GM18873 (cell line): Measurements from ENCODE around the gene GRAMD2B.

Experiments used
- ATAC-seq: cut with Tn5 transposase; IDR thresholded peaks from one replicate; pipeline ENCODE4 v1.9.1; 2021; ENCODE audit warnings: mild to moderate bottlenecking, moderate library complexity, moderate number of reproducible peaks; ENCODE audit not compliant: unreplicated experiment, low FRiP score

GRAMD2B gene

GRCh38 chr5:126526493-126526892 is 103.3 kb downstream of the GRAMD2B start:
- no peak for ATAC-seq

GRCh38 chr5:126527158-126527557 is 103.9 kb downstream of the GRAMD2B start:
- no peak for ATAC-seq

DNA sequence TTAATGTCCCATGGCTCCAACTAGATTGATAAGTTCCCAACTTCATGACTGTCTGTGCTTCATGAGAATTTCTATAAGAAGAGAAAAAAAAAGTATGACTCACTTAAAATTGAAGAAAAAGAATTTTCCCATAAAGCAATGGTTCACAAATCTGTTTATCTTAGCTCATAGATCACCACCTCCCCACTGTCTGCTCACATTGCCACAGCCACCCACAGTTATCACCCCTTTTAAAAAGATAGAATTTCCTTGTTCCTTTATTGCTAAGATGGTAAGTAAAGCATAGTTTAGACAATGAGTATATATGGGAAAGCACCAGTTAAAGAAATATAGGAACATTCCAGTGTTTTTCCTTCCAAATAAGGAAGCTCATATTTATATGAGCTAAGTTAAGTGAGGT is 104.7 kb downstream of the GRAMD2B start:
- no peak for ATAC-seq

DNA sequence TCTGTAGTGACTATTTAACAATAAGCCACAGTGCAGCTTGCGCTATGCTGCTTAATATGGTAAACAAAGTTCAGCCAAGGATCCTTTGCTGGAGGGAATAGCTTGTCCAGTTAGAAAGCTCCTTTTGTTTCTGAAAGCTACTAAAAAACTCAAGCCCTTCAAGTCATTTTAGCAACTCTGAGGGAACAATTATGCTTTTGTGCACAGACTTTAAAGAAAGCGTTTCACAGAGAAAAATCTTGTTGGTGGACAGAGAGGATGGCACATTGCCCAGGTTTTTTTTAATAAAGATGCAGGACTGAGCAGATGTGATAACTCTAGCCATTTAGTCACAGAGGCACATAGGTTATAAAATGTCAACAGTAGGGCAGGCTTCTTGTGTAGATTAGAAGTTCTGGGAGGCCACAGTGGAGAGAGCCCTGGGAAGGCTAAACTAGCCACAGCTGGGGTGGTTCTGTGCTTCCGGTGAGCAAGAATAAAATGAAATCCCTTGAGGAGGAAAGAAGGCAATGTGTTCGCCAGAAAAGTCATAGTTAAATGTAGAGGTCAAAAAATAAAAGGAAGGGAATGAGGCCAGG is 108.4 kb downstream of the GRAMD2B start:
- ATAC-seq: no peak

DNA sequence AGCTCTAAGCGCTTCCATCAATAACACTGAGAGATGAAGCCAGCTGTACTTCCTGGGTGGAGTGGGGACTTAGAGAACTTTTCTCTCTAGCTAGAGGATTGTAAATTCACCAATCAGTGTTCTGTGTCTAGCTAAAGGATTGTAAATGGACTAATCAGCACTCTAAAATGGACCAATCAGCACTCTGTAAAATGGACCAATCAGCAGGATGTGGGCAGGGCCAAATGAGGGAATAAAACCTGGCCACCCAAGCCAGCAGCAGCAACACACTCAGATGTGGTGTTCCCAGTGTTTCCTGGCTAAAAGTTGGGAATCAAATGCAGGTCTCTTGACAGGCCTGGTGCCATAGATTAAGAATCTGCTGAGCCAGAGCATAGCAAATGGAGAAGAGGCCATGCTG is 111.3 kb downstream of the GRAMD2B start:
- no peak for ATAC-seq

GRCh38 chr5:126535856-126536545 is 112.8 kb downstream of the GRAMD2B start:
- no peak for ATAC-seq

DNA sequence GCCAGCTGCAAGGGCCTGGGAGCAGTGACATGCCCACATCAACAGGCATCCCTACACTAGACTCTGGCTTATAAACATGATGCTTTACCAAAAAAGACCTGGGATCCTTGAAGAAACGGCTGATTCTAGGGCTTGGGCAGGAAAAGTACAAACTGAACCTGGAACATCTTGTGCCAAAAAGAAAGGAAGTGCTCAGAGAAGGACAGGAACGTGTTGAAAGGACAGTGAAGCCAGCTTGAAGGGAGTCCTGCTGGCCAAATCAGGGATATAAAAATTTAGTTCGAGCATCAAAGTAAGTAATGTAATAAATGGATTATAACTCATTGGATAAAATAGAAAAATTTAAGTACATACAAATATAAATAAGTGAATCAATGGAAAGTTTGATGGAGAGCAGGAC is 113.7 kb downstream of the GRAMD2B start:
- no peak for ATAC-seq

DNA sequence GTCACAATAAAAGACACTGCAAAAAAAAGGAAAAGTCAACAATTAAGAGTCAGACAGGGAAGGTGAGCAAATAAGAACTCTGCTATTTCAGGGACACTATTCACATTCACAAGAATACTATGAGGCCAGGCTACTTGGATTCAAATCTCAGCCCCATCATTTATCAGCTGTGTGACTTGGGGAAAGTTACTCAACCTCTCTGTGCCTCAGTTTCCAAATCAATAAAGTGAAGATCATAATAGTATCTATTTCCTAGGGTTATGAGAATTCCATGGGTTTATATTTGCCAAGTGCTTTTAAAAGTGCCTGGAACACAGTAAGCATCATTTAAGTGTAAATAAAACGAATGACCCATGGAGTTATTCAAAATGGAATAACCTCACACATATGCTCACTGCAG is 115.4 kb downstream of the GRAMD2B start:
- no peak for ATAC-seq

DNA sequence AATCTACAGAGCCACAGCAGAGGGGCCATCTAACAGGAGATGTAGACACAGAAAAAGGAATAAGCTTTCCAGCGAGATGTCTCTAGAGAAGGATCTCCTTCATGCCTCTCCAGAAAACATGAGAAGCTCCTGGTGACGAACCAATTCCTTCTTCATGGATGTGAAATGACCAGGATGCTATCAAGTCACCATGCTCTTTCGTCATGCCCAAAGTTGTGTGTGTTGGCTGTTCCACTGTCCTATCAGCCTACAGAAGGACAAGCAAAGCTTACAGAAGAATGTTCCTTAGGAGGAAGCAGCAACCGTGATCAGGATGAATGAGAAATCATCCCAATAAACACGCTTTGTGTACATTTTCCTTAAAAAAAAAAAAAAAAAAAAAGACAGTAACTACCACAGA is 117.4 kb downstream of the GRAMD2B start:
- ATAC-seq: no peak

DNA sequence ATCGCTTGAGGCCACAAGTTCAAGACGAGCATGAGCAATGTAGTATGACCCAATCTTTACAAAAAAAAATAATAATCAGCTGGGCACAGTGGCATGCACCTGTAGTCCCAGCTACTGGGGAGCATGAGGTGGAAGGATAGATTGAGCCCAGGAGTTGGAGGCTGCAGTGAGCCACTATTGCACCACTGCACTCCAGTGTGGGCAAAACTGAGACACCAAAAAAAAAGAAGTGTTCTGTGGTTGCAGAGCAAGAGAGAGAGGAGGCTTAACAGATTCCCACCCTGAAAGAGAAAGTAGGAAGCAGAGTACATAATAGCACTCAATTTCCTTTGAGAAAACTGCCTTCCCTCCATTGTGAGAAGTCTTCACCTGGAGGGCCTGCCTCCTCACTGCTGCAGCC is 119.2 kb downstream of the GRAMD2B start:
- ATAC-seq: no peak

GRCh38 chr5:126543009-126543408 is 119.8 kb downstream of the GRAMD2B start:
- ATAC-seq: no peak

DNA sequence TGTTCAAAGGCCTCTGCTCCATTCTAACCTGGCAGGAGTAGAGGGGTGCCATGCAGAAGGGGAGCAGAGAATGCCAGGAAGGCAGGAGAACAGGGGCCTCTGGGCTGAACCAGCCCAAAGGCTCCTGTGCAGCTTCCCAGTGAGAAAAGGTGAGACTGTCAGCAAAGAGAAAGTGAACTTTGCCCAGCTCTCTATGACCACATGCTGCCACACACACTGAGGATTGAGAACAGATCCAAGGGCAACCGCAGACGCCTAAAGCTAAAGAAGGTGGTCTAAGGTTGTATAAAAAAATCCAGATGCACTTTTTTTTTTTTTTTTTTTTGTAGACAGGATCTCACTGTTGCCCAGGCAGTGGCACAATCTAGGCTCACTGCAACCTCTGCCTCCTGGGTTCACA is 120.5 kb downstream of the GRAMD2B start:
- no peak for ATAC-seq
